ENCODE results near the gene SLC39A11.

DNA sequence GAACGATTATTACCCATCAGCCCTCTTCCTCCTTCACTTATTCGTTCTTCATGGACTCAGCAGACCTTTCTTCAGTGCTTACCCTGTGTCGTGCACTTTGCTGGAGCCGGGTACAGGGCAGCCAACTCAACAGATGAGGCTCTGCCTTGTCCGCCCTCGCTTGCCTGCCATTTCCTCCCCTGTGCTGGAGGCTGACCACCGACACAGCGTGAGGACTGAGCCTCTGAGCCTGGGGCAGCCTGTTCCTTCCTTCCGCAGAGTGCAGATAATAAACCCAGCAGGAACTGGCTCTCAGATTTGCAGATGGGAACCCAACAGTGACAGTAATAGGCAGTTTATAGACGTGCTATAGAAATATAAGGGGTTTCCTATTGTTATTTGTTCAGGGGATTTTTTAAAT is 7.0 kb upstream of the SLC39A11 start:
- TF ChIP-seq, protein P1, sequence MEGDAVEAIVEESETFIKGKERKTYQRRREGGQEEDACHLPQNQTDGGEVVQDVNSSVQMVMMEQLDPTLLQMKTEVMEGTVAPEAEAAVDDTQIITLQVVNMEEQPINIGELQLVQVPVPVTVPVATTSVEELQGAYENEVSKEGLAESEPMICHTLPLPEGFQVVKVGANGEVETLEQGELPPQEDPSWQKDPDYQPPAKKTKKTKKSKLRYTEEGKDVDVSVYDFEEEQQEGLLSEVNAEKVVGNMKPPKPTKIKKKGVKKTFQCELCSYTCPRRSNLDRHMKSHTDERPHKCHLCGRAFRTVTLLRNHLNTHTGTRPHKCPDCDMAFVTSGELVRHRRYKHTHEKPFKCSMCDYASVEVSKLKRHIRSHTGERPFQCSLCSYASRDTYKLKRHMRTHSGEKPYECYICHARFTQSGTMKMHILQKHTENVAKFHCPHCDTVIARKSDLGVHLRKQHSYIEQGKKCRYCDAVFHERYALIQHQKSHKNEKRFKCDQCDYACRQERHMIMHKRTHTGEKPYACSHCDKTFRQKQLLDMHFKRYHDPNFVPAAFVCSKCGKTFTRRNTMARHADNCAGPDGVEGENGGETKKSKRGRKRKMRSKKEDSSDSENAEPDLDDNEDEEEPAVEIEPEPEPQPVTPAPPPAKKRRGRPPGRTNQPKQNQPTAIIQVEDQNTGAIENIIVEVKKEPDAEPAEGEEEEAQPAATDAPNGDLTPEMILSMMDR (IDR thresholded peaks at IDR 0.05; ENCODE audit: insufficient read depth, low read length) = no peak
- no peak for TF ChIP-seq POLR2AphosphoS5 (IDR thresholded peaks at IDR 0.05; ENCODE audit: low read depth)

Measured in HL-60 (cell line).